ENCODE data around the gene CARS2. TPM values are rescaled to one million over a fixed set of nuclear protein-coding genes. Genes with fewer than 3 reads are reported as not detected.

The CARS2 gene
- total RNA-seq, 2 donors from 2014 or later: 43.7 to 46.9 TPM

DNA sequence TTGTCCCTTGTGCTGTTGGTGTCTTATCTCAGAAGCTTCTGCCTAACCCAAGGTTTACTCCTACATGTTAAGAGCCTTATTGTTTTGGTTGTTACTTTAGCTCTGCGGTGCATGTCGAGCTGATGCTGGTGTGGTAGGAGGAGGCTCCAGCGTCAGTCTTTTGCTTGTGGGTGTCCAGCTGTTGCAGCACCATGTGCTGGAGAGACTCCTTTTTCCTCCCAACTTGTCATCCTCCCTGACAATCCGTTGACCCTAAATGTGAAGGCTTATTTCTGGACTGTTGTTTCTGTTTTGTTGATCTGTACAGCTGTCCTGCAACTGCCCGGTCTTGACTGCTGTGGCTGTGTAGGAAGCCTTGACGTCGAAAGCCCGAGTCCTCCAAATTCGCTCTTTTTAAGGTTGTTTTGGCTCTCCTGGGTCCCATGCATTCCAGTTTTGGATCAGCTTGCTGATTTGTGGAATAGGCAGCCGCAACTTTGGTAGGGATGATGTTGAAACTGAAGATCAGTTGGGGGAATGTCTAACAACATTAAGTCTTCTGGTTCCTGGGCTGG, 75.3 kb downstream of the CARS2 start:
- intact Hi-C loops (cut with DNase I): loop anchor here in 1 of 2 donors (10.0 kb wide), 1 partner anchor 156 kb away; no protein-coding TSS in a partner anchor
- DNase-seq (ENCODE audit: low spot score): peak; percentile 58

DNA sequence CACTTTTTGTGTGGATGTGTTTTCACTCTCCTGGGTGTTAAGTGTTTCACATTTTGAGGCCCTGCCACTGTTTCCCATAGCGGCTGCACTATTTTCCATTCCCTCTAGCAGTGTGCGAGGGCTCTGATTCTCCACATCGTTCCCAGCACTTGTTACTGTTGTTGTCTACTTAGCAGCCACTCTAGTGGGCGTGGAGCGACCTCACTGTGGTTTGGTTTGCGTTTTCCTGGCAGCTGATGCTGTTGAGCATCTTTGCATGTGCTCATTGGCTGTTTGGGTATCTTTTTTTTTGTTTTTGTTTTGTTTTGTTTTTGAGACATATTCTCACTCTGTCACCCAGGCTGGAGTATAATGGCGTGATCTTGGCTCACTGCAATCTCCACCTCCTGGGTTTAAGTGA, 76.2 kb downstream of the CARS2 start:
- DNase-seq (ENCODE audit: low spot score): no peak
- intact Hi-C loops (cut with DNase I): loop anchor here in 1 of 2 donors (10.0 kb wide), 1 partner anchor 155 kb away; no protein-coding TSS in a partner anchor

GRCh38 chr13:110628952-110629701, 76.8 kb downstream of the CARS2 start:
- DNase-seq (ENCODE audit: low spot score): peak; percentile 66
- intact Hi-C loops (cut with DNase I): no loop called here

DNA sequence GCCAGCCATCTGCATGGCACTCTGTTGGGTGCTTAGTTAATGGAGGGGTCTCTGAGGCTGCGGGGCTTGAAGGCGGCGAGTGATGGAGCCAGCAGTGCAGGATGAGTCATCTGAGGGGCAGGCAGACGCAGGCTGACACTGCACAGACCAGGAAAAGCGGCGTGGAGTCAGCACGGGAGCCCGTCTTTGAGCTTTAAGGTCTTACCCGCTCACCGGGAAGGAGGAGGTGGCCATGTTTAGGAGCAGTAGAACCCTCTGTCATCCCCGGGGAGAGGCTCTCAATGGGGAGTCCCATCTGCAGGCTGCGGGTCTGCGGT, 77.5 kb downstream of the CARS2 start:
- peak; percentile 76 for DNase-seq (ENCODE audit: low spot score)
- intact Hi-C loops (cut with DNase I): no loop called here

GRCh38 chr13:110627761-110628476, 78.0 kb downstream of the CARS2 start:
- peak; percentile 37 for DNase-seq (ENCODE audit: low spot score)
- intact Hi-C loops (cut with DNase I): no loop called here

DNA sequence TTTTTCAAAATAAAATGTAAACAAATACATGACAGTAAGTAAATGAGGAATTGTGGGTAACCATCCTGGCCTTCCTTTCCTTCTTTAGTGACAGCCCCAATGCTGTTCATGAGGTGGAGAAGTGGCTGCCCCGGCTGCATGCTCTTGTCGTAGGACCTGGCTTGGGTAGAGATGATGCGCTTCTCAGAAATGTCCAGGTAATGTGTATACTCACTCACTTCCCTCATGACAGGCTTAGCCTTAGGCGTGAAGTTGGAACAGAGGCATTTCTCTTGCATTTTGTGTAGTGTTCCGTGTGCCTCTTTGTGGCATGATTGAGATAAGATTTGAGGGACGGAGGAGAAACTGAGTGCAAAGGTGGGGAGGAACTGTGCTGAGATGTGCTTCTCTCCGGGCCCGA, 78.6 kb downstream of the CARS2 start:
- DNase-seq (ENCODE audit: low spot score): no peak
- intact Hi-C loops (cut with DNase I): no loop called here

- intact Hi-C loops (cut with DNase I): no loop called here
- peak; percentile 57 for DNase-seq (ENCODE audit: low spot score)
Measured at GRCh38 chr13:110626521-110626920, 79.4 kb downstream of the CARS2 start.

- intact Hi-C loops (cut with DNase I): no loop called here
- DNase-seq (ENCODE audit: low spot score): peak; percentile 74
Measured at GRCh38 chr13:110625771-110626321, 80.1 kb downstream of the CARS2 start.

- DNase-seq (ENCODE audit: low spot score): peak; percentile 74
- intact Hi-C loops (cut with DNase I): no loop called here
Measured at GRCh38 chr13:110624766-110625756, 80.9 kb downstream of the CARS2 start.

DNA sequence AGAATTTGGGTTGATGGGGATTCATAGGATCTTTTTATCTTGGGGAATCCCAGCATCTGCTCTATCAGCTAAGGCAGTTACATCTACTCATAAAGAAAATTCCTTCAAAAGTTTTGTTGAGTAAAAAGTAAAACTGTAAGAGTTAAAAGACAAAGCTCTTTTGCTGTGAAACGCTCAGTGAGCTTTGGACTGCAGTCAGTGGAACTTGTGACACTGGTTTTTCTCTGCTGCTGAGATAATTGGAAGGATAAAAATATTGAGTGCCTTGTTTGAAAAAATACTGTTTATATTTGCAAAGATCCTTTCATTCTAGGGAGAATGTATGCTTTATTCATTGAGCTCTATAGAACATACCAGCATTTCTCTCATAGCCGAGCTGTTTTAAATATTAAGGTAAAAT, 85.3 kb downstream of the CARS2 start:
- intact Hi-C loops (cut with DNase I): no loop called here
- no peak for DNase-seq (ENCODE audit: low spot score)

DNA sequence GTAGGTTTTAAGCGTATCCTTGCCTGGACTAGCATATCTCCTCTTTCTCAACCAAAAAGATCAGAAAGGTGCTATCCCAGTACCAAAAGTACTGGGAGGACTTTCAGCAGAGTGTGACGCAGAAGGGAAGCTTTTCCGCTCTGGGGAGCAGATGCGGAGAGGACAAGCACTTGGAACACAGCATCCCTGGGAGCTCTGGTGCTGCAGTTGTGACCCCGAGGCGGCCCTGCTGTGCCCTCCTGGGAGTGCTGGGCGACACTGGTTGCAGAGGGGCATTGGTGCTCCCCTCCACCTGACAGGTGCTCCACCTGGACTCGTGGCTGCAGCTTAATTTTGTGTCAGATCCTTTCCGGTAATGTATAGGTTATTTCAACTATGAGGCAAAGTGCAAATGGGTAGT, 87.1 kb downstream of the CARS2 start:
- peak; percentile 66 for DNase-seq (ENCODE audit: low spot score)

DNA sequence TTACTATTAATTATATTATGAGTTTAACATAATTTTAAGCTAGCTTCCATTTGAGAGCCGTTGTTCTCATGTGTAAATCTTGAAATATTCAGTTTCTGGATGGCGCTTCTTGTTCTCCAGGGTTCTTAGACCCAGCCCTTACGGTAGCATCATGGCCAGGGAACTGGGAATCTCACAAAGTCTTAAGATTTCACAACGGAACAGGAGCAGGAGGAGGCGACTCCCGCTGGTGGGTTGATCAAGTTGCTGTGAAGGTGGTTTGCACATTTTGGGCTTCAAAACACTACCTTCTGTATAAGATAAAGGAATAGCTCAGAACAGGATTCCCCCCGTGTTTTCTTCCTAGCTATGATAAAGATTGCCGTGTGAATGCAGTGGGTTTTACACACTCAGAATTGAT, 87.7 kb downstream of the CARS2 start:
- intact Hi-C loops (cut with DNase I): no loop called here

More for the DNA sequence above, 87.1 kb downstream of the CARS2 start:
- intact Hi-C loops (cut with DNase I): no loop called here

DNA sequence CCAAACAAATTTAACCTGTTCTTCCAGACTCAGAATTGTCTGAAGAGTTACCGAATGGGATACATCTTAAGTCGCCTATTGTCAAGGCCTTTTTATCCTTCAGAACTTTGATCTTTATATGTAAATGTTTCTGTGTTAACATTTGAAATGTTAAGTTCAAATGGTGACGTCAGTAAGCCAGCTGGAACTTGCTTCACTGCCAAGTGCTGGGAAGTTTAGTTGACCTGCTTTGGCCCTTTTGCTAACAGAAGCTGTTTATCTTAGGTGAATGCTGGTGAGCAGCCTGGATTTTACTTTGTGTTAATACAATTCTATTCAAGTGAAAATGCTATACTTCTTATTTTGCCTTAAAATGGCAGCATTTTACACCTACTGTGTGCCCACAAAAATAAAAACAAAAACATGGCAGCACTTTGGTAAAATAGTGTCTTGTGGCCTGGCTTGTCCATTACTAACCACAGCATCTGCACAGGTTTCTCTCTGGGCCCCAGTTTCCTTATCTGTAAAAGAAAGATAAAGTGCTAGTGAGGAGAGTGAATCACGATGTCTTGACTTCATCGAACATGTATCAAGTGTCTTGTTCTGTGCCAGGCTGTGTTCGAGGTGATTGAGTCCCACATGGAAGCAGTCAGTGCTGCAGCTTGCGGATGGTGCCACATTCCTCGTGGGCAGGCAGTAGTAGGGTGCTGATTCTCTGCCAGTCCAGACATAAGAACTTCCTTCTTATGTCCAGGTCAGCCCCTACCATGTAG, 88.4 kb downstream of the CARS2 start:
- intact Hi-C loops (cut with DNase I): no loop called here
- DNase-seq (ENCODE audit: low spot score): no peak

More for the DNA sequence above, 87.7 kb downstream of the CARS2 start:
- DNase-seq (ENCODE audit: low spot score): no peak

GRCh38 chr13:110616103-110617101, 89.5 kb downstream of the CARS2 start:
- DNase-seq (ENCODE audit: low spot score): no peak
- intact Hi-C loops (cut with DNase I): no loop called here

- DNase-seq (ENCODE audit: low spot score): peak; percentile 98
- intact Hi-C loops (cut with DNase I): no loop called here
Measured at GRCh38 chr13:110615322-110616102, 90.4 kb downstream of the CARS2 start, which contains the start of gene NAXD. Gene NAXD (plus strand): TSS chr13:110615545. CDS start chr13:110615602, 57 bp downstream.

GRCh38 chr13:110615005-110615321, 91.0 kb downstream of the CARS2 start:
- no peak for DNase-seq (ENCODE audit: low spot score)
- intact Hi-C loops (cut with DNase I): no loop called here
